B cell (primary cell): ENCODE results near the gene TAF1. TPM values are rescaled to one million over a fixed set of nuclear protein-coding genes. Genes with fewer than 3 reads are reported as not detected.
"Not testable (repeated sequence)": the region's sequence is repeated elsewhere in the genome, so short reads cannot be mapped to it uniquely, and the experiment has no call there.

Experiments used
- ATAC-seq: fragments of 200-7000 bp; cut with Tn5 transposase; one replicate; pipeline ENCODE4 v1.10.0; 2021; ENCODE audit warnings: low read depth, mild to moderate bottlenecking, moderate number of reproducible peaks, moderate library complexity
- CTCF ChIA-PET: fragments of 350-600 bp; sonication (Branson Sonifier 250); formaldehyde crosslinking; loops from one replicate; lab custom pipeline; 2021; ENCODE audit warnings: antibody characterized with exemption, inconsistent platforms; lab: Charles Lee
- POLR2A ChIA-PET: fragments of 350-600 bp; sonication (Branson Sonifier 250); formaldehyde crosslinking; loops from one replicate; lab custom pipeline; 2021; ENCODE audit warnings: antibody characterized with exemption; lab: Charles Lee
- DNase-seq: peaks from one replicate; pipeline ENCODE4 v3.0.0; 2013
- H2AFZ ChIP-seq: 2 replicates; pipeline ENCODE4 v1.6.1; 2012; ENCODE audit warnings: mild to moderate bottlenecking, low read depth, low read length; ENCODE audit not compliant: insufficient read depth, poor library complexity, severe bottlenecking
- H3K27ac ChIP-seq, 2 donors: 1 replicate in 1 of 2; 2 replicates in 1 of 2; pipeline ENCODE4 v1.5.1; 2012 to 2013; ENCODE audit warnings: low read length in 2 of 2, mild to moderate bottlenecking in 2 of 2, moderate library complexity in 1 of 2
- H3K27me3 ChIP-seq, 4 experiments: fragments of 200-600 bp in 1 of 4; sonication (generic) in 1 of 4; replicated peaks in 1 of 4; 1 replicate in 2 of 4; 2 replicates in 2 of 4; pipeline versions ENCODE4 v1.6.1 to v1.7.0; 2013 to 2016; ENCODE audit warnings: low read length in 3 of 4, mild to moderate bottlenecking in 2 of 4, mixed read lengths in 1 of 4, moderate library complexity in 1 of 4; ENCODE audit not compliant: insufficient read depth in 4 of 4, control insufficient read depth in 3 of 4; ENCODE audit errors: control extremely low read depth in 1 of 4
- H3K36me3 ChIP-seq, 2 experiments: replicated peaks in 1 of 2; 1 replicate in 1 of 2; 2 replicates in 1 of 2; pipeline versions ENCODE4 v1.6.1 to v1.7.1; 2013; ENCODE audit warnings: low read length in 1 of 2; ENCODE audit not compliant: insufficient read depth in 2 of 2, control insufficient read depth in 1 of 2; ENCODE audit errors: control extremely low read depth in 1 of 2, extremely low read depth in 1 of 2
- H3K4me1 ChIP-seq, 2 donors: fragments of 200-600 bp in 1 of 2; sonication (generic) in 1 of 2; 1 replicate in 1 of 2; 2 replicates in 1 of 2; pipeline versions ENCODE4 v1.5.1 to v1.6.1; 2013 to 2017; ENCODE audit warnings: low read length in 2 of 2; ENCODE audit not compliant: control insufficient read depth in 2 of 2, insufficient read depth in 2 of 2
- H3K4me2 ChIP-seq: replicated peaks from 2 replicates; pipeline ENCODE3; 2012; ENCODE audit warnings: mild to moderate bottlenecking, low read depth, low read length; ENCODE audit not compliant: poor library complexity, severe bottlenecking
- H3K4me3 ChIP-seq, 5 experiments: fragments of 200-600 bp in 1 of 5; sonication (generic) in 1 of 5; 1 replicate in 3 of 5; 2 replicates in 2 of 5; pipeline versions ENCODE4 v1.5.1 to v1.7.0; 2011 to 2016; ENCODE audit warnings: low read length in 4 of 5, mild to moderate bottlenecking in 4 of 5, low read depth in 2 of 5, control low read depth in 1 of 5, moderate library complexity in 1 of 5; ENCODE audit not compliant: insufficient read depth in 1 of 5; ENCODE audit errors: control extremely low read depth in 1 of 5, extremely low read depth in 1 of 5
- H3K79me2 ChIP-seq: fragments of 200-600 bp; sonication (generic); one replicate; pipeline ENCODE4 v1.6.0; 2016; ENCODE audit warnings: low read length; ENCODE audit not compliant: control insufficient read depth, insufficient read depth
- H3K9ac ChIP-seq: fragments of 200-600 bp; sonication (generic); 2 replicates; pipeline ENCODE4 v1.6.1; 2017; ENCODE audit warnings: mild to moderate bottlenecking, low read length, moderate library complexity
- H3K9me3 ChIP-seq, 3 donors: one replicate each; pipeline versions ENCODE4 v1.6.1 to v1.7.1; 2013; ENCODE audit warnings: low read length in 2 of 3; ENCODE audit not compliant: control insufficient read depth in 2 of 3, insufficient read depth in 1 of 3; ENCODE audit errors: control extremely low read depth in 1 of 3
- H4K20me1 ChIP-seq: 2 replicates; pipeline ENCODE4 v1.6.0; 2012; ENCODE audit warnings: mild to moderate bottlenecking, low read length; ENCODE audit not compliant: insufficient read depth, control insufficient read depth, poor library complexity, severe bottlenecking
- H3K27ac Mint-ChIP-seq: one replicate; pipeline ENCODE4 v1.8.0; 2021; ENCODE audit warnings: mixed read lengths
- H3K27me3 Mint-ChIP-seq: one replicate; pipeline ENCODE4 v1.8.0; 2021; ENCODE audit warnings: mixed read lengths
- H3K4me1 Mint-ChIP-seq: one replicate; pipeline ENCODE4 v1.8.0; 2021; ENCODE audit warnings: mixed read lengths
- H3K4me3 Mint-ChIP-seq: one replicate; pipeline ENCODE4 v1.8.0; 2021; ENCODE audit warnings: mixed read lengths
- H3K9me3 Mint-ChIP-seq: one replicate; pipeline ENCODE4 v1.8.0; 2022; ENCODE audit warnings: mixed read lengths; ENCODE audit not compliant: insufficient read depth
- CTCF ChIP-seq: fragments of 200-600 bp; IDR thresholded peaks from one replicate; pipeline ENCODE4 v1.8.0; 2022; ENCODE audit warnings: antibody characterized with exemption, mild to moderate bottlenecking
- EZH2 ChIP-seq: IDR thresholded peaks from 2 replicates; pipeline ENCODE4 v1.6.1; 2012; ENCODE audit warnings: borderline replicate concordance, low read depth, mild to moderate bottlenecking, moderate library complexity, low read length; ENCODE audit not compliant: insufficient read depth, poor library complexity, severe bottlenecking
- WGBS: methylation state at CpG from one replicate; pipeline ENCODE4 v1.1.5; 2013; ENCODE audit warnings: missing lambda C conversion rate; ENCODE audit not compliant: insufficient coverage; 5-methylcytosine and 5-hydroxymethylcytosine counted together
- intact Hi-C: fragments of 100-400 bp; cut with micrococcal nuclease; formaldehyde crosslinking; loops from one replicate; pipeline ENCODE4 v1.10.0; 2022
- polyA plus RNA-seq: library from polyadenylated mRNA; depleted of rRNA; stranded (reverse); fragments of >200 nt; gene quantifications from 2 replicates; pipeline ENCODE4 v1.2.3, GENCODE V29; 2012
- total RNA-seq, 2 donors: library from RNA; stranded (reverse); fragments of 120-200 nt in 1 of 2; gene quantifications; 1 replicate in 1 of 2; 2 replicates in 1 of 2; pipeline versions ENCODE4 v1.2.3 to v1.2.4, GENCODE V29; 2013 to 2022

Gene TAF1
- total and polyA plus RNA-seq, 2 donors (not counting 1 experiment from before 2014, with no cell fraction given): 12.2 to 97.5 TPM

- DNase-seq: no peak
- Histone ChIP-seq H2AFZ (no peak overlapping the region), H3K4me2 (no peak overlapping the region), H3K9me3 (peaks cover 0 to 12% (median 2%) of the 10 kb centered on the region in 3 donors), H3K4me3 (no peak overlapping the region), H3K4me1 (no peaks in the 10 kb centered on the region), H3K79me2 (no peaks in the 10 kb centered on the region), H3K27ac (no peak overlapping the region), H3K9ac (no peak overlapping the region), H4K20me1 (no peaks in the 10 kb centered on the region), H3K27me3 (no peaks in the 10 kb centered on the region), H3K36me3 (no peaks in the 10 kb centered on the region)
- TF ChIP-seq CTCF (no peak), EZH2 (no peak)
- Mint-ChIP-seq H3K4me1 (no peaks in the 10 kb centered on the region), H3K4me3 (no peak overlapping the region), H3K27ac (no peak overlapping the region), H3K27me3 (no peaks in the 10 kb centered on the region), H3K9me3 (no peaks in the 10 kb centered on the region)
- ChIA-PET CTCF (no interaction called here), POLR2A (no interaction called here)
- intact Hi-C loops: no loop called here
- no peak for ATAC-seq
- no CpG with 5 or more reads among the region's 3 CpGs for WGBS
Observed at GRCh38 chrX:71326394-71326793, 39.8 kb upstream of the TAF1 start.

DNA sequence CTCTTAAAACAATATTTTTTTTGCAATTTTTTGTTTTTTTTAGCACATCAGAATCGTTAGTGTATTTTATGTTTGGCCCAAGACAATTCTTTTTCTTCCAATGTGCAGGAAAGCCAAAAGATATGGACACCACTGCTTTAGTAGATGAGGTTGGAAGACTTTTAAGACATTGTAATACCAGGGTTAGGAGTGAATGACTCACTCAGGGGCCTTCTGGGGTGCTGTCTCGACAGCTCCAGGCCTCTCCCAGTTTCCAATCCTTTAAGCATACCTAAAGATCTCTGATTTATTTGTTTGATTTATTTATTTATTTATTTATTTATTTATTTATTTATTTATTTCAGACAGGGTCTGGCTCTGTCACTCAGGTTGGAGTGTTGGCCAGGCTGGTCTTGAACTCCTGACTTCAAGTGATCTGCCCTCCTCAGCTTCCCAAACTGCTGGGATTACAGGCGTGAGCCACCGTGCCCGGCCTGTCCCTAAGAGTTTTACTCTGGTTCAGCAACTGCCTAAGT, 16.9 kb upstream of the TAF1 start:
- H3K9ac ChIP-seq, H3K4me3 ChIP-seq, H4K20me1 ChIP-seq, H3K9me3 Mint-ChIP-seq, intact Hi-C loops, H3K27me3 Mint-ChIP-seq, CTCF ChIA-PET, H3K4me1 Mint-ChIP-seq, H3K36me3 ChIP-seq, H2AFZ ChIP-seq, ATAC-seq, H3K79me2 ChIP-seq, H3K4me2 ChIP-seq, H3K27me3 ChIP-seq, H3K27ac ChIP-seq, H3K4me1 ChIP-seq, H3K4me3 Mint-ChIP-seq, DNase-seq, POLR2A ChIA-PET, H3K27ac Mint-ChIP-seq, H3K9me3 ChIP-seq: not testable (repeated sequence)
- no CpG with 5 or more reads among the region's 5 CpGs for WGBS

DNA sequence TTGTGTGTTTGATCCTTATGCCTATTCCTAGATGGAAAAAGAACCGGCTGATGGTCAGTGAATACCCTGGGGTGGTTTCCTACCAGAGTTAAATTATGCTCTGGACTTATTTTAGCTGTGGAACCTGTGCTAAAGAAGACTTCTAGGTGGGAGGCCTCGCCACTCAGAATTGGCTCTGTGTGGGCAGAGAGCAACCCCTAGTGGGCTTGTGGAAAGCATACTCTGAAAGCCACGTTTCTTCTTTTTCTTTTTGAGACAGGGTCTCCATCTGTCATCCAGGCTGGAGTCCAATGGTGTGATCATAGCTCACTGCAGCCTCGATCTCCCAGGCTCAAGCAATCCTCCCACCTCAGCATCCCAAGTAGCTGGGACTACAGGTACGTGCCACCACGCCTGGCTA, 16.3 kb upstream of the TAF1 start:
- H3K4me1 Mint-ChIP-seq, H3K27me3 ChIP-seq, ATAC-seq, H3K4me2 ChIP-seq, H3K27me3 Mint-ChIP-seq, H3K9ac ChIP-seq, H3K4me1 ChIP-seq, H3K4me3 Mint-ChIP-seq, H3K27ac Mint-ChIP-seq, H3K27ac ChIP-seq, intact Hi-C loops, H3K9me3 ChIP-seq, POLR2A ChIA-PET, H4K20me1 ChIP-seq, H3K9me3 Mint-ChIP-seq, H3K36me3 ChIP-seq, H3K4me3 ChIP-seq, H2AFZ ChIP-seq, CTCF ChIA-PET, DNase-seq, H3K79me2 ChIP-seq: not testable (repeated sequence)
- WGBS: no CpG with 5 or more reads among the region's 6 CpGs
